Measurements from ENCODE around the gene UBE2E3. TPM values are rescaled to one million over a fixed set of nuclear protein-coding genes. Genes with fewer than 3 reads are reported as not detected.

Gene UBE2E3
- total and polyA plus RNA-seq, 8 donors = 21.1 to 42.7 (median 31.2) TPM

DNA sequence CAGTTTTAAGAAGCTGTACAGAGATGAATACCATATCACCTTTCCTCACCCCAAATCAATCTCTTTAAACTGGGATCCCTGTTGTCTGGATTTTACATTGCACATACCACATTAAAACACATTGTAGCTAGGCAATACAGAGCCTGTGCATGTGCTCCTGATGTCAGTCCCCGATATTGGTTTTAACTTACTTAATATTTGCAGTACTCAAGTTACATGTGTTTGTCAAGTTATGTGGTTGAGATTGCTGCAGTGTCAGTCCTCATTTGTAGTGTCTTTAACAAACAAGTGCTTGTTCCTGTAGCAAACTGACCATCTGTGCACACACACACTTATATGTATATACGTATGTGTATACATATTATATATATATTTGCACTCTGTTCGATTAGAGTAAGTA is 10.4 kb upstream of the UBE2E3 start:
- no peak for TF ChIP-seq CTCF (IDR thresholded peaks at IDR 0.05)
- Histone ChIP-seq H3K9me3 (no peaks in the 10 kb centered on the region), H3K4me3 (no peak overlapping the region), H3K36me3 (no peaks in the 10 kb centered on the region), H3K27ac (no peak overlapping the region), H3K27me3 (peaks cover 0 to 11% (median 0%) of the 10 kb centered on the region in 4 donors), H3K4me1 (no peaks in the 10 kb centered on the region)
- DNase-seq (no peak), ATAC-seq (peak in 1 of 4 donors; percentile 21), FAIRE-seq (no peak)
- intact Hi-C loops (cut with DNase I) = no loop called here
- 29 to 30% methylated on average over 3 of the region's 3 CpGs for WGBS, 2 donors

DNA sequence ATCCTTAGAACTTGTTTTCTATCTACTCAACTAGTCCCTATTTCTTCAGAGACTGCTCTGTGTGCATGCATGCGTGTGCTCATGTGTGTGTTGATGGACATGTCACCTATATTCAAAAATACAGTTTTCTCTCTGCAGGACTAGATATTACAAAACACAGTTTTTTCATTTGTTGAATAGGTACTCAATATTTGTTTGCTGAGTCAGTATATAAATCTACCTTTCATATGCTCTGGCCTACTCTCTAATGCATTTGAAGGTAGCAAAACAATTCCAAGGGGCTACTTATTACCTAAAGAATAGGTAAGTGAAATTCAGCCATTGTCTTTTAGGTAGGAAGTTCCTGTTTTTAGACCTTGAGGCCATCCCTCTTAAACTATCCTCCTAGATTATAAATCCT is 8.6 kb upstream of the UBE2E3 start:
- no peak overlapping the region for H3K27ac ChIP-seq

DNA sequence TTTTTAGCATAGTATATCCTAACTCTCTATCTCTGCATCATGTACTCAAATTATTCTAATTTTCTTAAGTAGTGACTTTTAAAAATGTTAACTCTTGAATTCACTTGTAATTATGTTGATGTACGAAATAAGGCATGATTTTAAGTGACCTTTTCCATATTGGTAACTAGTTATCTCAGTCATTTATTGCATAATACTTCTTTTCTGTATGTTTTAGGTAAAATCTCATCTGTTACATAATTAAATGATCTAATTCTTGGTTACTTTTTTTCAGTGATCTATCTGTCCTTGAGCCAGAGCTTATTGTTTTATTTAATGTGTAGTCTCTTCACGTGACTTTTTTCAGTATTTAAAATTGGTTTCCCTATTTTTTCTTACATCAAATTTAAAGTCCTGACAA is 4.8 kb upstream of the UBE2E3 start:
- no peaks in the 10 kb centered on the region for H3K9me3 ChIP-seq
- no peaks in the 10 kb centered on the region for H3K27me3 ChIP-seq
- no peaks in the 10 kb centered on the region for H3K4me1 ChIP-seq
- H3K4me3 ChIP-seq = no peak overlapping the region
- no peak for DNase-seq
- no peak for TF ChIP-seq CTCF (IDR thresholded peaks at IDR 0.05)
- WGBS, 2 donors = 68 to 81% methylated on average over 2 of the region's 2 CpGs
- FAIRE-seq = no peak
- intact Hi-C loops (cut with DNase I) = no loop called here
- no peaks in the 10 kb centered on the region for H3K36me3 ChIP-seq
- ATAC-seq = no peak
- H3K27ac ChIP-seq = no peak overlapping the region

More for the DNA sequence above, 8.6 kb upstream of the UBE2E3 start:
- WGBS, 2 donors = 92 to 99% methylated on average over 1 of the region's 1 CpG
- no peak for TF ChIP-seq CTCF (IDR thresholded peaks at IDR 0.05)
- Histone ChIP-seq H3K36me3 (no peaks in the 10 kb centered on the region), H3K27me3 (peaks cover 0 to 4% (median 0%) of the 10 kb centered on the region in 4 donors), H3K9me3 (no peaks in the 10 kb centered on the region), H3K4me3 (no peak overlapping the region), H3K4me1 (no peaks in the 10 kb centered on the region)
- DNase-seq (no peak), ATAC-seq (no peak), FAIRE-seq (no peak)
- intact Hi-C loops (cut with DNase I) = no loop called here

- H3K4me1 ChIP-seq = peaks cover 11 to 19% (median 17%) of the 10 kb centered on the region in 3 donors
- intact Hi-C loops (cut with DNase I) = no loop called here
- peak overlapping the region in 2 of 4 donors; percentile 66 to 72 for H3K4me3 ChIP-seq
- WGBS, 2 donors = 46 to 50% methylated on average over 7 of the region's 7 CpGs
- peak overlapping the region; percentile 74 to 91 (median 90) for H3K27ac ChIP-seq
- no peaks in the 10 kb centered on the region for H3K36me3 ChIP-seq
- DNase-seq (peak in 2 of 6 donors; percentile 8 to 14), FAIRE-seq (no peak), ATAC-seq (no peak)
- TF ChIP-seq CTCF (IDR thresholded peaks at IDR 0.05) = no peak
- no peaks in the 10 kb centered on the region for H3K27me3 ChIP-seq
- no peaks in the 10 kb centered on the region for H3K9me3 ChIP-seq
Measured at GRCh38 chr2:180978903-180979748, 1.3 kb upstream of the UBE2E3 start.

DNA sequence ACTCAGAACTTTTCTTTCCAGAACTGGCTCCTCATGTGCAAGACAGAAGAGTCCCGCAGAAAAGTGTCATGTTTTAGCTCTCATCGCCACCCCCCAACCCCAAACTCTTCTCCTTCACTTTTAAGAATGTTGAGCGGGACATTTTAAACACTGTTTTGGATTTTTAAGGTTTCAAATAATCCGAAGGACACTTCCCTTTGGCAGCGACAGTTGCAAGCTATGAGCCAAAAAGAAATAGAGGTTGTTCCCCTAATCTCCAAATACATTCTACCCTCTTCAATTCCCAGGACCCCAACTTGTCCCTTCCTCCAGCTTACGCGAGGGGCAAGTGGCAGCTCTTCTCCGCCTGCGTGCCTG is 678 bp upstream of the UBE2E3 start:
- H3K4me1 ChIP-seq = peaks cover 14 to 25% (median 23%) of the 10 kb centered on the region in 3 donors
- WGBS, 2 donors = 4 to 8% methylated on average over 9 of the region's 9 CpGs
- no peak for FAIRE-seq
- no peaks in the 10 kb centered on the region for H3K36me3 ChIP-seq
- no peak for ATAC-seq
- no peaks in the 10 kb centered on the region for H3K27me3 ChIP-seq
- H3K9me3 ChIP-seq = no peaks in the 10 kb centered on the region
- peak overlapping the region; percentile 41 to 72 (median 58) for H3K4me3 ChIP-seq
- no peak for DNase-seq
- H3K27ac ChIP-seq = peak overlapping the region; percentile 74 to 91 (median 90)
- TF ChIP-seq CTCF (IDR thresholded peaks at IDR 0.05) = no peak
- intact Hi-C loops (cut with DNase I) = no loop called here

Measured in pancreas (tissue), 10 donors.